ENCODE data around the gene UBIAD1.

Gene UBIAD1

GRCh38 chr1:11331036-11331944 is 58.3 kb downstream of the UBIAD1 start:
- no peak overlapping the region for H3K4me3 ChIP-seq (ENCODE audit: control insufficient read depth in 1 of 7, extremely low read depth in 1 of 7, insufficient read depth in 4 of 7, low read depth in 2 of 7, low read length in 6 of 7)
- peaks cover 0 to 2% (median 0%) of the 10 kb centered on the region in 5 experiments for H3K27me3 ChIP-seq (replicated peaks in 2 of 5; ENCODE audit: control insufficient read depth in 4 of 5, insufficient read depth in 5 of 5, low read length in 4 of 5)
- H3K9me3 ChIP-seq (ENCODE audit: control extremely low read depth in 1 of 5, control insufficient read depth in 4 of 5, insufficient read depth in 2 of 5, low read depth in 1 of 5, low read length in 4 of 5), result no peaks in the 10 kb centered on the region
- ChIA-PET CTCF (interaction anchor here (0.6 to 1.3 kb wide), 4 partner anchors 9 to 456 kb away, joined by 3 to 5 read pairs (median 4); no protein-coding TSS in a partner anchor), POLR2A (no interaction called here)
- H3K4me1 ChIP-seq (ENCODE audit: control extremely low read depth in 1 of 4, control insufficient read depth in 4 of 4, insufficient read depth in 4 of 4, low read length in 3 of 4), result no peaks in the 10 kb centered on the region
- H3K36me3 ChIP-seq (ENCODE audit: control insufficient read depth in 4 of 4, insufficient read depth in 4 of 4, low read length in 3 of 4), result no peaks in the 10 kb centered on the region
- H3K27ac ChIP-seq (ENCODE audit: insufficient read depth in 1 of 2, low read depth in 1 of 2, low read length in 2 of 2, poor library complexity in 1 of 2, severe bottlenecking in 2 of 2), result no peak overlapping the region
- no peak for DNase-seq
- 99% methylated on average over 10 of the region's 14 CpGs for WGBS (ENCODE audit: insufficient coverage)

GRCh38 chr1:11331945-11332546 is 59.0 kb downstream of the UBIAD1 start:
- 100% methylated on average over 11 of the region's 13 CpGs for WGBS (ENCODE audit: insufficient coverage)
- POLR2A ChIA-PET, result no interaction called here
- CTCF ChIA-PET, result interaction anchor here (0.9 to 1.3 kb wide), 3 partner anchors 10 to 32 kb away, joined by 3 to 5 read pairs (median 5); no protein-coding TSS in a partner anchor
- H3K4me1 ChIP-seq (ENCODE audit: control extremely low read depth in 1 of 4, control insufficient read depth in 4 of 4, insufficient read depth in 4 of 4, low read length in 3 of 4), result no peaks in the 10 kb centered on the region
- no peak for DNase-seq
- peaks cover 0 to 2% (median 0%) of the 10 kb centered on the region in 5 experiments for H3K27me3 ChIP-seq (replicated peaks in 2 of 5; ENCODE audit: control insufficient read depth in 4 of 5, insufficient read depth in 5 of 5, low read length in 4 of 5)
- H3K27ac ChIP-seq (ENCODE audit: insufficient read depth in 1 of 2, low read depth in 1 of 2, low read length in 2 of 2, poor library complexity in 1 of 2, severe bottlenecking in 2 of 2), result no peak overlapping the region
- H3K36me3 ChIP-seq (ENCODE audit: control insufficient read depth in 4 of 4, insufficient read depth in 4 of 4, low read length in 3 of 4), result no peaks in the 10 kb centered on the region
- no peaks in the 10 kb centered on the region for H3K9me3 ChIP-seq (ENCODE audit: control extremely low read depth in 1 of 5, control insufficient read depth in 4 of 5, insufficient read depth in 2 of 5, low read depth in 1 of 5, low read length in 4 of 5)
- H3K4me3 ChIP-seq (ENCODE audit: control insufficient read depth in 1 of 7, extremely low read depth in 1 of 7, insufficient read depth in 4 of 7, low read depth in 2 of 7, low read length in 6 of 7), result no peak overlapping the region

- Histone ChIP-seq H3K36me3 (ENCODE audit: control insufficient read depth in 4 of 4, insufficient read depth in 4 of 4, low read length in 3 of 4) (no peaks in the 10 kb centered on the region), H3K4me3 (ENCODE audit: control insufficient read depth in 1 of 7, extremely low read depth in 1 of 7, insufficient read depth in 4 of 7, low read depth in 2 of 7, low read length in 6 of 7) (no peak overlapping the region), H3K9me3 (ENCODE audit: control extremely low read depth in 1 of 5, control insufficient read depth in 4 of 5, insufficient read depth in 2 of 5, low read depth in 1 of 5, low read length in 4 of 5) (no peaks in the 10 kb centered on the region), H3K4me1 (ENCODE audit: control extremely low read depth in 1 of 4, control insufficient read depth in 4 of 4, insufficient read depth in 4 of 4, low read length in 3 of 4) (peaks cover 0 to 2% (median 1%) of the 10 kb centered on the region in 4 experiments), H3K27ac (ENCODE audit: insufficient read depth in 1 of 2, low read depth in 1 of 2, low read length in 2 of 2, poor library complexity in 1 of 2, severe bottlenecking in 2 of 2) (no peak overlapping the region), H3K27me3 (replicated peaks in 2 of 5; ENCODE audit: control insufficient read depth in 4 of 5, insufficient read depth in 5 of 5, low read length in 4 of 5) (peaks cover 0 to 3% (median 0%) of the 10 kb centered on the region in 5 experiments)
- ChIA-PET CTCF (interaction anchor here (0.7 to 1.2 kb wide), 3 partner anchors 31 to 233 kb away, joined by 3 to 4 read pairs (median 4); no protein-coding TSS in a partner anchor), POLR2A (no interaction called here)
- no peak for DNase-seq
- WGBS (ENCODE audit: insufficient coverage), result 57% methylated on average over 2 of the region's 7 CpGs
Measured at GRCh38 chr1:11333631-11334030, 60.6 kb downstream of the UBIAD1 start.

GRCh38 chr1:11334261-11334804 is 61.3 kb downstream of the UBIAD1 start:
- H3K36me3 ChIP-seq (ENCODE audit: control insufficient read depth in 4 of 4, insufficient read depth in 4 of 4, low read length in 3 of 4), result no peaks in the 10 kb centered on the region
- peaks cover 0 to 3% (median 1%) of the 10 kb centered on the region in 4 experiments for H3K4me1 ChIP-seq (ENCODE audit: control extremely low read depth in 1 of 4, control insufficient read depth in 4 of 4, insufficient read depth in 4 of 4, low read length in 3 of 4)
- ChIA-PET CTCF (interaction anchor here (0.7 to 1.2 kb wide), 3 partner anchors 30 to 233 kb away, joined by 3 to 4 read pairs (median 4); no protein-coding TSS in a partner anchor), POLR2A (no interaction called here)
- H3K27ac ChIP-seq (ENCODE audit: insufficient read depth in 1 of 2, low read depth in 1 of 2, low read length in 2 of 2, poor library complexity in 1 of 2, severe bottlenecking in 2 of 2), result no peak overlapping the region
- DNase-seq, result no peak
- 92% methylated on average over 5 of the region's 13 CpGs for WGBS (ENCODE audit: insufficient coverage)
- peaks cover 0 to 7% (median 0%) of the 10 kb centered on the region in 5 experiments for H3K27me3 ChIP-seq (replicated peaks in 2 of 5; ENCODE audit: control insufficient read depth in 4 of 5, insufficient read depth in 5 of 5, low read length in 4 of 5)
- no peaks in the 10 kb centered on the region for H3K9me3 ChIP-seq (ENCODE audit: control extremely low read depth in 1 of 5, control insufficient read depth in 4 of 5, insufficient read depth in 2 of 5, low read depth in 1 of 5, low read length in 4 of 5)
- H3K4me3 ChIP-seq (ENCODE audit: control insufficient read depth in 1 of 7, extremely low read depth in 1 of 7, insufficient read depth in 4 of 7, low read depth in 2 of 7, low read length in 6 of 7), result no peak overlapping the region

DNA sequence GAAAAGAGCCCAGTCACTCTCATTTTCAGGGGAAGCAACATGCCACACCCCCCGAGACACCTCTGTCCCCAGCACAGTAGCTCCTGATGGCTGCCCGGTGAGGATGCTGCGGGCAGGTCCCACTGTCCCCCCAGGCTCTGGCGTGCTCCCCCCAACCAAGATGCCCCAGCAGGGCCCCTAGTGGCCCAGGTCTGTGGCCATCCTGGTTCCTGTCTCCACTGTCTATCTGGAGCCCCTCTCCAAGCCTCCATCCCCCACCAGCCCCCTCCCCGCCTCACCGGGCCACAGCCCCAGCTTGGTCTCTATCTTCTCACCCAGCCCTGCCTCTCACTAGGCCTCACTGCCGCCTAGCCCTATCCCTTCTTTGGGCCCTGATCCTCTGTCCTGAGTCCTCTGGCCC is 61.8 kb downstream of the UBIAD1 start:
- no peaks in the 10 kb centered on the region for H3K36me3 ChIP-seq (ENCODE audit: control insufficient read depth in 4 of 4, insufficient read depth in 4 of 4, low read length in 3 of 4)
- no peak overlapping the region for H3K27ac ChIP-seq (ENCODE audit: insufficient read depth in 1 of 2, low read depth in 1 of 2, low read length in 2 of 2, poor library complexity in 1 of 2, severe bottlenecking in 2 of 2)
- DNase-seq, result no peak
- peaks cover 0 to 7% (median 1%) of the 10 kb centered on the region in 4 experiments for H3K4me1 ChIP-seq (ENCODE audit: control extremely low read depth in 1 of 4, control insufficient read depth in 4 of 4, insufficient read depth in 4 of 4, low read length in 3 of 4)
- H3K4me3 ChIP-seq (ENCODE audit: control insufficient read depth in 1 of 7, extremely low read depth in 1 of 7, insufficient read depth in 4 of 7, low read depth in 2 of 7, low read length in 6 of 7), result no peak overlapping the region
- 98% methylated on average over 5 of the region's 7 CpGs for WGBS (ENCODE audit: insufficient coverage)
- no peaks in the 10 kb centered on the region for H3K9me3 ChIP-seq (ENCODE audit: control extremely low read depth in 1 of 5, control insufficient read depth in 4 of 5, insufficient read depth in 2 of 5, low read depth in 1 of 5, low read length in 4 of 5)
- ChIA-PET CTCF (interaction anchor here (1.2 to 1.8 kb wide), 2 partner anchors 18 to 30 kb away, joined by 4 to 6 read pairs; no protein-coding TSS in a partner anchor), POLR2A (no interaction called here)
- peaks cover 0 to 10% (median 0%) of the 10 kb centered on the region in 5 experiments for H3K27me3 ChIP-seq (replicated peaks in 2 of 5; ENCODE audit: control insufficient read depth in 4 of 5, insufficient read depth in 5 of 5, low read length in 4 of 5)

DNA sequence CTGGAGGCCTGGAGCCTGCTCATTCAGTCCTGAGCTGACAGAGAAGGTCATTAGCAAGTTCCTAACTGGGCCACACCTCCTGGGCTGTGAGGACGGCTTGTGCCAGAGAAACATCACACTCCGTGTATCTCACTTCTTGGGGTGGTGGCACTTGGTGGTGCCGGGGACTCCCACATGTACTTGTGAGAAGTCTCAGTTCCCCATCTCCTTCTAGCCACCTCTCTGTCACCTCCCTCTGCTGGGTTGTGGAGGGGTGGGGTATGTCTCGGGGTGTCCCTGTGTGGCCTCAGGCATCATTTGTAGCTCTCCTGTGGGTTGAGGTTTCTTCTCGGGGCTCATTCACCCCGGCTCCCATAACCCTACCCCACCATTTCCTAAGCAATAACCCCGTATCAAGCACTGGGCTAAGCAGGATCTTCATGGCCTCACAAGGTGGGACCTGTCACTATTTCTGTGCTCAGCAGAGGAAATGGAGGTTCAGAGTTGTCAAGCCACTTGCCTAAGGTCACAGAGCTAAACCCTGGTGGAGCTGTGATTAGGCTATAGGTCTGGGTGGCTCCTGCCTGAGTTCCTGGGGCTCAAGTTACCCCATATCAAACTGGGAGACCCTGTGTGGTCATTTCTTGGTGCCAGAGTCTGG is 62.5 kb downstream of the UBIAD1 start:
- ChIA-PET POLR2A (no interaction called here), CTCF (interaction anchor here (0.8 to 1.8 kb wide), 3 partner anchors 17 to 310 kb away, joined by 3 to 6 read pairs (median 6); no protein-coding TSS in a partner anchor)
- Histone ChIP-seq H3K9me3 (ENCODE audit: control extremely low read depth in 1 of 5, control insufficient read depth in 4 of 5, insufficient read depth in 2 of 5, low read depth in 1 of 5, low read length in 4 of 5) (no peaks in the 10 kb centered on the region), H3K27ac (ENCODE audit: insufficient read depth in 1 of 2, low read depth in 1 of 2, low read length in 2 of 2, poor library complexity in 1 of 2, severe bottlenecking in 2 of 2) (no peak overlapping the region), H3K4me1 (ENCODE audit: control extremely low read depth in 1 of 4, control insufficient read depth in 4 of 4, insufficient read depth in 4 of 4, low read length in 3 of 4) (peaks cover 0 to 14% (median 8%) of the 10 kb centered on the region in 4 experiments), H3K36me3 (ENCODE audit: control insufficient read depth in 4 of 4, insufficient read depth in 4 of 4, low read length in 3 of 4) (no peaks in the 10 kb centered on the region), H3K4me3 (ENCODE audit: control insufficient read depth in 1 of 7, extremely low read depth in 1 of 7, insufficient read depth in 4 of 7, low read depth in 2 of 7, low read length in 6 of 7) (no peak overlapping the region), H3K27me3 (replicated peaks in 2 of 5; ENCODE audit: control insufficient read depth in 4 of 5, insufficient read depth in 5 of 5, low read length in 4 of 5) (peaks cover 0 to 17% (median 0%) of the 10 kb centered on the region in 5 experiments)
- 89% methylated on average over 3 of the region's 7 CpGs for WGBS (ENCODE audit: insufficient coverage)
- DNase-seq, result no peak
